Endothelial cell of umbilical vein (primary cell): ENCODE data around the gene MOB3B. TPM values are rescaled to one million over a fixed set of nuclear protein-coding genes. Genes with fewer than 3 reads are reported as not detected.
"Not testable (repeated sequence)": the region's sequence is repeated elsewhere in the genome, so short reads cannot be mapped to it uniquely, and the experiment has no call there.

ENCODE experiments used
- BruUV-seq: library from RNA; stranded (reverse); fragments of 400-500 nt; replicated peaks from 2 replicates; lab custom pipeline; 2021; lab: Mats Ljungman, UMichigan
- CTCF ChIA-PET: fragments of 300-600, 350-600 bp; sonication (Branson Sonifier 250); formaldehyde crosslinking; loops from one replicate; lab custom pipeline; 2021; ENCODE audit warnings: antibody characterized with exemption, inconsistent platforms; lab: Charles Lee
- POLR2A ChIA-PET: fragments of 300-600, 350-600 bp; sonication (Branson Sonifier 250); formaldehyde crosslinking; loops from one replicate; lab custom pipeline; 2021; ENCODE audit warnings: antibody characterized with exemption, inconsistent platforms; lab: Charles Lee
- DNase-seq: peaks from one replicate; pipeline ENCODE4 v3.0.0-alpha.2; 2011; ENCODE audit warnings: low read depth, low spot score
- FAIRE-seq: peaks from 2 replicates; lab custom pipeline; 2011; peaks lifted over from hg19 to GRCh38; lab: Jason Lieb, UNC
- H2AFZ ChIP-seq: 2 replicates; pipeline ENCODE4 v1.6.0; 2012; ENCODE audit warnings: low read depth, low read length, control low read depth, inconsistent platforms
- H3K27ac ChIP-seq: 2 replicates; pipeline ENCODE4 v1.5.1; 2011; ENCODE audit warnings: low read depth, mild to moderate bottlenecking, control low read depth, low read length, moderate library complexity; ENCODE audit not compliant: insufficient read depth
- H3K27me3 ChIP-seq, 2 experiments: 2 replicates each; pipeline versions ENCODE4 v1.6.0 to v1.6.1; 2011; ENCODE audit warnings: low read length in 2 of 2, mixed read lengths in 1 of 2; ENCODE audit not compliant: control insufficient read depth in 2 of 2, insufficient read depth in 2 of 2
- H3K36me3 ChIP-seq, 2 experiments: 2 replicates in 1 of 2; 3 replicates in 1 of 2; pipeline ENCODE4 v1.5.1; 2011; ENCODE audit warnings: low read length in 2 of 2, mild to moderate bottlenecking in 1 of 2, moderate library complexity in 1 of 2; ENCODE audit not compliant: control insufficient read depth in 2 of 2, insufficient read depth in 2 of 2; ENCODE audit errors: extremely low read depth in 1 of 2
- H3K4me1 ChIP-seq: 3 replicates; pipeline ENCODE4 v1.5.1; 2011; ENCODE audit warnings: mild to moderate bottlenecking, low read length; ENCODE audit not compliant: control insufficient read depth, insufficient read depth; ENCODE audit errors: extremely low read depth
- H3K4me2 ChIP-seq: 2 replicates; pipeline ENCODE4 v1.6.1; 2011; ENCODE audit warnings: low read length, control low read depth, mixed read lengths; ENCODE audit not compliant: insufficient read depth
- H3K4me3 ChIP-seq, 3 experiments: fragments of 200-600 bp in 1 of 3; sonication (generic), shearing (Covaris generic) in 1 of 3; replicated peaks in 1 of 3; 2 replicates each; pipeline ENCODE4 v1.5.1; 2011 to 2016; ENCODE audit warnings: control low read depth in 3 of 3, low read length in 3 of 3, mild to moderate bottlenecking in 2 of 3, inconsistent platforms in 1 of 3, low read depth in 1 of 3, moderate library complexity in 1 of 3; ENCODE audit not compliant: insufficient read depth in 1 of 3
- H3K79me2 ChIP-seq: 2 replicates; pipeline ENCODE4 v1.6.0; 2012; ENCODE audit warnings: low read length, inconsistent platforms; ENCODE audit not compliant: control insufficient read depth, insufficient read depth
- H3K9ac ChIP-seq: replicated peaks from 2 replicates; pipeline ENCODE3; 2011; ENCODE audit warnings: low read length, control low read depth; ENCODE audit not compliant: insufficient read depth; ENCODE audit errors: extremely low read depth
- H3K9me1 ChIP-seq: replicated peaks from 3 replicates; pipeline ENCODE4 v1.6.0; 2011; ENCODE audit warnings: mild to moderate bottlenecking, low read length; ENCODE audit not compliant: control insufficient read depth, insufficient read depth; ENCODE audit errors: extremely low read depth
- H3K9me3 ChIP-seq: replicated peaks from 2 replicates; pipeline ENCODE4 v1.5.1; 2012; ENCODE audit warnings: low read length, inconsistent platforms; ENCODE audit not compliant: control insufficient read depth, insufficient read depth
- H4K20me1 ChIP-seq: replicated peaks from 2 replicates; pipeline ENCODE3; 2011; ENCODE audit warnings: mild to moderate bottlenecking, low read length; ENCODE audit not compliant: control insufficient read depth, insufficient read depth; ENCODE audit errors: extremely low read depth
- CTCF ChIP-seq, 2 donors: IDR thresholded peaks; 1 replicate in 1 of 2; 2 replicates in 1 of 2; pipeline ENCODE4 v1.5.1; 2011; ENCODE audit warnings: low read length in 2 of 2, mild to moderate bottlenecking in 2 of 2, moderate library complexity in 2 of 2, control low read depth in 1 of 2, inconsistent platforms in 1 of 2, low read depth in 1 of 2; ENCODE audit not compliant: insufficient read depth in 1 of 2; ENCODE audit errors: extremely low read depth in 1 of 2
- EZH2 ChIP-seq: IDR thresholded peaks from 2 replicates; pipeline ENCODE4 v1.6.1; 2012; ENCODE audit warnings: borderline replicate concordance, low read depth, mild to moderate bottlenecking, moderate library complexity, low read length, inconsistent platforms; ENCODE audit not compliant: severe bottlenecking
- FOS ChIP-seq: IDR thresholded peaks from 2 replicates; pipeline ENCODE4 v1.6.1; 2011; ENCODE audit warnings: mild to moderate bottlenecking, low read length, moderate library complexity, borderline replicate concordance; ENCODE audit not compliant: insufficient read depth
- GATA2 ChIP-seq: IDR thresholded peaks from 2 replicates; pipeline ENCODE4 v1.7.0; 2011; ENCODE audit warnings: low read depth, mild to moderate bottlenecking, moderate library complexity, mixed read lengths, low read length; ENCODE audit not compliant: insufficient read length, insufficient read depth
- JUN ChIP-seq: IDR thresholded peaks from 2 replicates; pipeline ENCODE4 v1.6.1; 2011; ENCODE audit warnings: borderline replicate concordance, low read depth; ENCODE audit not compliant: insufficient read length, insufficient read depth
- MAX ChIP-seq: IDR thresholded peaks from 2 replicates; pipeline ENCODE4 v1.6.1; 2011; ENCODE audit not compliant: insufficient read depth, insufficient read length
- MYC ChIP-seq: IDR thresholded peaks from one replicate; pipeline ENCODE4 v1.6.1; 2011; ENCODE audit warnings: mild to moderate bottlenecking, low read depth, low read length
- POLR2A ChIP-seq: IDR thresholded peaks from 2 replicates; pipeline ENCODE4 v1.6.1; 2012; ENCODE audit warnings: low read depth, mild to moderate bottlenecking, control low read depth, low read length
- POLR2AphosphoS5 ChIP-seq: IDR thresholded peaks from 2 replicates; pipeline ENCODE4 v1.6.1; 2012; ENCODE audit warnings: low read depth, mild to moderate bottlenecking, control low read depth, low read length, moderate library complexity; ENCODE audit not compliant: insufficient read depth
- dilution Hi-C: fragments of 300-500 bp; cut with MboI; formaldehyde crosslinking; loops from one replicate; pipeline ENCODE4 v1.15.0; 2019; ENCODE audit warnings: low sequenced_read_pairs; ENCODE audit not compliant: extremely low pct_ligation_motif_present
- intact Hi-C: fragments of 100-400 bp; cut with micrococcal nuclease; formaldehyde crosslinking; loops from one replicate; pipeline ENCODE4 v1.10.0; 2022
- polyA plus RNA-seq, 4 experiments: library from polyadenylated mRNA; depleted of rRNA in 3 of 4; stranded (reverse) in 3 of 4; unstranded in 1 of 4; fragments of >200 nt; gene quantifications; 2 replicates each; pipeline versions ENCODE4 v1.2.1 to v1.2.3, GENCODE V29; 2011 to 2012; ENCODE audit warnings: missing spikeins in 1 of 4
- total RNA-seq: library from RNA; stranded (reverse); gene quantifications from 2 replicates; pipeline ENCODE4 v1.2.3, GENCODE V29; 2021

Gene MOB3B
- total and polyA plus RNA-seq, 2 donors (not counting 3 experiments of a cell fraction or from before 2014, with no cell fraction given), result 0.03 TPM; not detected in 1

DNA sequence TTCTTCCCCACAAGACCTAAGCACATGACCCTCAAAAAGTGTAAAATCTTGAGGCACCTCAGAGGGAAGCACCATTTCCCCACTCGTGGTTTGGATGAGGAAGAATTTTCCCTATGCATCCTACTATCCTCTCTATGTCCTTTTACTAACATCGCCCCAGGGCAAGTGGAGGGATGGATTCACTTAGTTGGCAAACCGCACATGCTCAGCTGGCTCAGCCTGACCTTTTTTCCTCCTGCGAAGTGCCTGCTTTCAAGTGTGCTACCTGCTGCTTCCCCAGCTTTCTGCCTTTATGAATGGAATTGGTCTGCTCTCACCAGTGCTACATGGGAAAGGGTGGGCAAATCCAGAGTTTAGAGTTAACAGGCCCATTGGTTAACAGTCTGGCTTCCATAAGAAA lies 62.1 kb downstream of the MOB3B start:
- Histone ChIP-seq H3K4me3 (no peak overlapping the region), H3K36me3 (no peaks in the 10 kb centered on the region), H3K9me1 (no peaks in the 10 kb centered on the region), H4K20me1 (no peaks in the 10 kb centered on the region), H3K27ac (no peak overlapping the region), H3K9me3 (no peaks in the 10 kb centered on the region), H3K4me1 (no peaks in the 10 kb centered on the region), H3K79me2 (no peaks in the 10 kb centered on the region), H3K4me2 (no peak overlapping the region), H3K9ac (no peak overlapping the region), H2AFZ (no peak overlapping the region), H3K27me3 (peaks cover 0 to 8% of the 10 kb centered on the region in 2 experiments)
- dilution Hi-C loops, result no loop called here
- POLR2A ChIA-PET, result no interaction called here
- no peak for DNase-seq
- CTCF ChIA-PET, result no interaction called here
- no TSS peak for BruUV-seq
- FAIRE-seq, result no peak
- intact Hi-C loops, result no loop called here
- no peak for TF ChIP-seq GATA2
- no peak for TF ChIP-seq MYC
- no peak for TF ChIP-seq MAX
- TF ChIP-seq FOS, result no peak
- TF ChIP-seq JUN, result no peak
- TF ChIP-seq POLR2AphosphoS5, result no peak
- no peak for TF ChIP-seq EZH2
- no peak for TF ChIP-seq POLR2A
- TF ChIP-seq CTCF (IDR thresholded peaks at IDR 0.05; ENCODE audit: extremely low read depth in 1 of 2, insufficient read depth in 1 of 2, low read depth in 1 of 2, low read length in 2 of 2), result no peak

DNA sequence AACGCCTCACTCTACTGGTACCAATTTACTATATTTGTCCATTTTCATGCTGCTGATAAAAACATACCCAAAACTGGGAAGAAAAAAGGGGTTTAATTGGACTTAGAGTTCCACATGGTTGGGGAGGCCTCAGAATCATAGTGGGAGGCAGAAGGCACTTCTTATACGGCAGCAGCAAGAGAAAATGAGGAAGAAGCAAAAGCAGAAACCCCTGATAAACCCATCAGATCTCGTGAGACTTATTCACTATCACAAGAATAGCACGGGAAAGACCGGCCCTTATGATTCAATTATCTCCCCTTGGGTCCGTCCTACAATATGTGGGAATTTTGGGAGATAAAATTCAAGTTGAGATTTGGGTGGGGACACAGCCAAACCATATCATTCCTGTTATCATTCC lies 63.1 kb downstream of the MOB3B start:
- H3K4me3 ChIP-seq, H4K20me1 ChIP-seq, H3K36me3 ChIP-seq, intact Hi-C loops, H3K27ac ChIP-seq, H3K27me3 ChIP-seq, H2AFZ ChIP-seq, H3K79me2 ChIP-seq, H3K9ac ChIP-seq, CTCF ChIA-PET, H3K4me1 ChIP-seq, H3K9me3 ChIP-seq, POLR2A ChIA-PET, H3K9me1 ChIP-seq, DNase-seq, BruUV-seq, dilution Hi-C loops, FAIRE-seq, H3K4me2 ChIP-seq: not testable (repeated sequence)

DNA sequence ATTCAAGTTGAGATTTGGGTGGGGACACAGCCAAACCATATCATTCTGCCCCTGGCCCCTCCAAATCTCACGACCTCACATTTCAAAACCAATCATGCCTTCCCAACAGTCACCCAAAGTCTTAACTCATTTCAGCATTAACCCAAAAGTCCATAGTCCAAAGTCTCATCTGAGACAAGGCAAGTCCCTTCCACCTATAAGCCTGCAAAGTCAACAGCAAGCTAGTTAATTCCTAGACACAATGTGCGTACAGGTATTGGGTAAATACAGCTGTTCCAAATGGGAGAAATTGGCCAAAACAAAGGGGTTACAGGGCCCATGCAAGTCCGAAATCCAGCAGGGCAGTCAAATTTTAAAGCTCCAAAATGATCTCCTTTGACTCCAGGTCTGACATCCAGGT lies 64.7 kb downstream of the MOB3B start:
- CTCF ChIA-PET, H3K4me1 ChIP-seq, H3K36me3 ChIP-seq, H4K20me1 ChIP-seq, dilution Hi-C loops, DNase-seq, intact Hi-C loops, H3K79me2 ChIP-seq, H2AFZ ChIP-seq, H3K9me1 ChIP-seq, H3K9me3 ChIP-seq, H3K4me3 ChIP-seq, BruUV-seq, H3K27ac ChIP-seq, FAIRE-seq, H3K9ac ChIP-seq, H3K4me2 ChIP-seq: not testable (repeated sequence)
- POLR2A ChIA-PET, result interaction anchor here (0.6 kb wide), 1 partner anchor 17 kb away, joined by 3 read pairs; no protein-coding TSS in a partner anchor
- peaks cover 0 to 11% of the 10 kb centered on the region in 2 experiments for H3K27me3 ChIP-seq
